Fibroblast of skin of right biceps (primary cell): ENCODE results near the gene RPS26.
A peak's percentile ranks its signal among the peaks of the same experiment; 100 is the strongest.

Experiments
- DNase-seq: peaks from one replicate; pipeline ENCODE4 v3.0.0-alpha.2; 2013

The RPS26 gene

GRCh38 chr12:56078931-56079722, 37.4 kb downstream of the RPS26 start:
- DNase-seq, result peak; percentile 65

- DNase-seq, result peak; percentile 82
Measured at GRCh38 chr12:56079723-56080555, 38.2 kb downstream of the RPS26 start, which contains the start of gene ERBB3. Gene ERBB3, plus strand, starts transcription at chr12:56080165. Its CDS starts 136 bp downstream, at chr12:56080301.

GRCh38 chr12:56080556-56081138, 38.9 kb downstream of the RPS26 start:
- DNase-seq, result no peak

GRCh38 chr12:56081393-56082347, 40.0 kb downstream of the RPS26 start:
- DNase-seq, result no peak

GRCh38 chr12:56082382-56082781, 40.7 kb downstream of the RPS26 start:
- DNase-seq, result no peak

- DNase-seq, result no peak
Measured at GRCh38 chr12:56082967-56083366, 41.2 kb downstream of the RPS26 start.

GRCh38 chr12:56084958-56085543, 43.3 kb downstream of the RPS26 start:
- DNase-seq, result no peak

- no peak for DNase-seq
Measured at GRCh38 chr12:56086096-56086495, 44.4 kb downstream of the RPS26 start.

GRCh38 chr12:56086608-56087007, 44.9 kb downstream of the RPS26 start:
- no peak for DNase-seq

GRCh38 chr12:56087220-56087619, 45.5 kb downstream of the RPS26 start:
- no peak for DNase-seq
